K562 (cell line): ENCODE data around the gene AQP1. TPM values are rescaled to one million over a fixed set of nuclear protein-coding genes. Genes with fewer than 3 reads are reported as not detected.
A peak's percentile ranks its signal among the peaks of the same experiment; 100 is the strongest.

Source experiments
- ATAC-seq: fragments of 200-7000 bp; cut with Tn5 transposase; 3 replicates; pipeline ENCODE4 v1.9.1; 2020; ENCODE audit warnings: moderate library complexity
- BruUV-seq: library from RNA; stranded (reverse); fragments of 400-500 nt; replicated peaks from 2 replicates; lab custom pipeline; 2021; lab: Mats Ljungman, UMichigan
- CTCF ChIA-PET: fragments of 300-600 bp; formaldehyde crosslinking; extraction: SDS; loops from one replicate; lab custom pipeline; 2021; ENCODE audit warnings: low intra/inter-chr PET ratio; lab: Yijun Ruan, JAX
- POLR2A ChIA-PET: fragments of 300-600, 350-650 bp; sonication (Branson Sonifier 250); formaldehyde crosslinking; extraction: SDS; loops from one replicate; lab custom pipeline; 2021; ENCODE audit warnings: antibody characterized with exemption, inconsistent platforms; lab: Yijun Ruan, JAX
- DNase-seq, 4 experiments: peaks; one replicate each; pipeline versions ENCODE4 v3.0.0 to v3.0.0-alpha.2; 2011 to 2018; ENCODE audit warnings: low spot score in 3 of 4, mixed read lengths in 3 of 4; ENCODE audit errors: extremely low read depth in 1 of 4
- FAIRE-seq: peaks from 2 replicates; lab custom pipeline; 2011; peaks lifted over from hg19 to GRCh38; lab: Jason Lieb, UNC
- H2AFZ ChIP-seq: 2 replicates; pipeline ENCODE4 v1.6.0; 2011; ENCODE audit warnings: low read depth, low read length, control low read depth, inconsistent platforms
- H3K27ac ChIP-seq: fragments of 200-600 bp; 3 replicates; pipeline ENCODE4 v1.8.0; 2011; ENCODE audit warnings: low read depth, mild to moderate bottlenecking, control low read depth, inconsistent platforms, low read length, moderate library complexity, mixed read lengths; ENCODE audit errors: extremely low read depth
- H3K27me3 ChIP-seq, 2 experiments: fragments of 300-600 bp in 1 of 2; 2 replicates in 1 of 2; 3 replicates in 1 of 2; pipeline versions ENCODE4 v1.6.0 to v1.8.0; 2011; ENCODE audit warnings: inconsistent platforms in 2 of 2, low read length in 2 of 2, mild to moderate bottlenecking in 1 of 2, mixed read lengths in 1 of 2, moderate library complexity in 1 of 2; ENCODE audit not compliant: control insufficient read depth in 2 of 2, insufficient read depth in 2 of 2
- H3K36me3 ChIP-seq: fragments of 300-600 bp; 3 replicates; pipeline ENCODE4 v1.8.0; 2011; ENCODE audit warnings: mild to moderate bottlenecking, low read length, inconsistent platforms; ENCODE audit not compliant: control insufficient read depth, insufficient read depth
- H3K4me1 ChIP-seq, 2 experiments: fragments of 200-600 bp in 1 of 2; replicated peaks in 1 of 2; 2 replicates in 1 of 2; 3 replicates in 1 of 2; pipeline versions ENCODE4 v1.5.1 to v1.8.0; 2011; ENCODE audit warnings: inconsistent platforms in 2 of 2, low read length in 2 of 2, mild to moderate bottlenecking in 1 of 2, mixed read lengths in 1 of 2, moderate library complexity in 1 of 2; ENCODE audit not compliant: control insufficient read depth in 2 of 2, insufficient read depth in 2 of 2
- H3K4me2 ChIP-seq: 2 replicates; pipeline ENCODE4 v1.6.1; 2011; ENCODE audit warnings: low read length, control low read depth, inconsistent platforms, mixed read lengths; ENCODE audit not compliant: insufficient read depth
- H3K4me3 ChIP-seq: fragments of 200-600 bp; sonication (generic), shearing (Covaris generic); 2 replicates; pipeline ENCODE4 v1.5.1; 2016; ENCODE audit warnings: control low read depth, inconsistent platforms
- H3K79me2 ChIP-seq: fragments of 200-600 bp; 3 replicates; pipeline ENCODE4 v1.8.0; 2011; ENCODE audit warnings: low read length, inconsistent platforms; ENCODE audit not compliant: control insufficient read depth, insufficient read depth
- H3K9ac ChIP-seq, 2 experiments: 2 replicates each; pipeline versions ENCODE4 v1.6.0 to v1.6.1; 2011; ENCODE audit warnings: low read depth in 2 of 2, low read length in 2 of 2, control low read depth in 1 of 2, inconsistent platforms in 1 of 2, mild to moderate bottlenecking in 1 of 2, mixed read lengths in 1 of 2; ENCODE audit not compliant: insufficient read depth in 1 of 2
- H3K9me1 ChIP-seq: one replicate; pipeline ENCODE4 v1.6.0; 2011; ENCODE audit warnings: inconsistent platforms, mild to moderate bottlenecking, low read length, moderate library complexity; ENCODE audit not compliant: control insufficient read depth, insufficient read depth
- H3K9me3 ChIP-seq: replicated peaks from 2 replicates; pipeline ENCODE4 v1.5.1; 2011; ENCODE audit warnings: low read depth, low read length, inconsistent platforms; ENCODE audit not compliant: control insufficient read depth, insufficient read depth
- H4K20me1 ChIP-seq: replicated peaks from 2 replicates; pipeline ENCODE4 v1.6.1; 2011; ENCODE audit warnings: low read length, inconsistent platforms, mixed read lengths; ENCODE audit not compliant: control insufficient read depth, insufficient read depth
- CHD2 ChIP-seq: IDR thresholded peaks from 2 replicates; pipeline ENCODE4 v1.6.1; 2011; ENCODE audit warnings: low read depth, low read length
- JUNB ChIP-seq: fragments of 450-650 bp; formaldehyde crosslinking; conservative IDR thresholded peaks from 2 replicates; pipeline ENCODE4 v1.4.0; 2020; ENCODE audit warnings: mild to moderate bottlenecking
- RREB1 ChIP-seq: fragments of 250-450 bp; sonication (Bioruptor Pico); IDR thresholded peaks from 2 replicates; pipeline ENCODE4 v1.4.0; 2020
- SP2 ChIP-seq: IDR thresholded peaks from 2 replicates; pipeline ENCODE4 v1.6.1; 2011; ENCODE audit warnings: mild to moderate bottlenecking, low read depth, low read length, moderate library complexity; ENCODE audit not compliant: poor library complexity, severe bottlenecking; ENCODE audit errors: extremely low read depth
- TAF1 ChIP-seq: IDR thresholded peaks from 2 replicates; pipeline ENCODE4 v1.6.1; 2011; ENCODE audit warnings: mild to moderate bottlenecking, low read length, moderate library complexity; ENCODE audit not compliant: insufficient read depth, control insufficient read depth, severe bottlenecking; ENCODE audit errors: extremely low read depth
- TRIM24 ChIP-seq, 2 experiments: fragments of 450-650 bp; IDR thresholded peaks; 2 replicates each; pipeline ENCODE4 v1.6.1; 2016
- WGBS: fragments of 100-300 bp; shearing (Covaris generic); methylation state at CpG from one replicate; pipeline ENCODE4 v1.1.6; 2016; ENCODE audit warnings: low coverage, mixed read lengths; ENCODE audit not compliant: insufficient coverage; ENCODE audit errors: missing lambda C conversion rate; 5-methylcytosine and 5-hydroxymethylcytosine counted together
- in situ Hi-C: fragments of 300-500 bp; cut with MboI; formaldehyde crosslinking; loops from 4 replicates; pipeline ENCODE4 v1.15.0; 2018; ENCODE audit warnings: inconsistent platforms, mixed read lengths
- intact Hi-C: fragments of 100-400 bp; cut with micrococcal nuclease; formaldehyde crosslinking; loops from 2 replicates; pipeline ENCODE4 v1.14.2; 2022
- polyA plus RNA-seq, 8 experiments: library from polyadenylated mRNA; depleted of rRNA in 4 of 8; stranded (reverse) in 5 of 8; unstranded in 3 of 8; fragments of >200 nt; fragmentation: Nextera tagmentation in 2 of 8; fragmentation: Illumina TruSeq in 1 of 8; extraction: Ambion mirVana in 2 of 8; extraction: Trizol in 1 of 8; gene quantifications; 2 replicates each; pipeline versions ENCODE4 v1.2.1 to v1.2.3, GENCODE V29; 2011 to 2014; ENCODE audit warnings: inconsistent platforms in 1 of 8, missing spikeins in 1 of 8
- total RNA-seq, 7 experiments: library from RNA; depleted of rRNA in 6 of 7; stranded (reverse); fragments of >200 nt in 6 of 7; fragmentation: Illumina TruSeq in 2 of 7; extraction: Trizol in 2 of 7; gene quantifications; 2 replicates each; pipeline versions ENCODE4 v1.2.1 to v1.2.3, GENCODE V29; 2011 to 2021; ENCODE audit warnings: low replicate concordance in 1 of 7
- TF ChIP-seq, protein P1 (sequence below): fragments of 250-450 bp; sonication (Bioruptor Pico); IDR thresholded peaks from 2 replicates; pipeline ENCODE4 v1.9.0; 2021; ENCODE audit warnings: mild to moderate bottlenecking

Gene AQP1
- total and polyA plus RNA-seq, 9 of the 15 experiments (the other 6 are each of a cell fraction or from before 2014, with no cell fraction given): 0.18 to 12.6 (median 4.1) TPM

GRCh38 chr7:30874656-30875302 is 36.9 kb upstream of the AQP1 start:
- ATAC-seq (no peak), DNase-seq (no peak), FAIRE-seq (no peak)
- Histone ChIP-seq H3K79me2 (no peaks in the 10 kb centered on the region), H3K9me3 (no peaks in the 10 kb centered on the region), H3K4me3 (no peak overlapping the region), H2AFZ (no peak overlapping the region), H3K4me1 (peaks cover 4 to 10% of the 10 kb centered on the region in 2 experiments; a peak in 4 of 5 replicates), H3K27me3 (no peaks in the 10 kb centered on the region), H3K9ac (no peak overlapping the region), H4K20me1 (no peaks in the 10 kb centered on the region), H3K36me3 (peaks cover 7% of the 10 kb centered on the region; the same call in 1 of the 3 replicates), H3K9me1 (peaks cover 2% of the 10 kb centered on the region), H3K27ac (no peak overlapping the region), H3K4me2 (no peak overlapping the region)
- in situ Hi-C loops (no loop called here), intact Hi-C loops (no loop called here)
- POLR2A ChIA-PET: no interaction called here
- peak in 1 of 2 experiments; percentile 33; a peak in 1 of 4 replicates for TF ChIP-seq TRIM24 (IDR thresholded peaks at IDR 0.05)
- TF ChIP-seq, protein P1, sequence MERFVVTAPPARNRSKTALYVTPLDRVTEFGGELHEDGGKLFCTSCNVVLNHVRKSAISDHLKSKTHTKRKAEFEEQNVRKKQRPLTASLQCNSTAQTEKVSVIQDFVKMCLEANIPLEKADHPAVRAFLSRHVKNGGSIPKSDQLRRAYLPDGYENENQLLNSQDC (CRISPR knock-in tag): no peak
- CTCF ChIA-PET: no interaction called here
- no TSS peak for BruUV-seq
- 36% methylated on average over 5 of the region's 5 CpGs for WGBS

DNA sequence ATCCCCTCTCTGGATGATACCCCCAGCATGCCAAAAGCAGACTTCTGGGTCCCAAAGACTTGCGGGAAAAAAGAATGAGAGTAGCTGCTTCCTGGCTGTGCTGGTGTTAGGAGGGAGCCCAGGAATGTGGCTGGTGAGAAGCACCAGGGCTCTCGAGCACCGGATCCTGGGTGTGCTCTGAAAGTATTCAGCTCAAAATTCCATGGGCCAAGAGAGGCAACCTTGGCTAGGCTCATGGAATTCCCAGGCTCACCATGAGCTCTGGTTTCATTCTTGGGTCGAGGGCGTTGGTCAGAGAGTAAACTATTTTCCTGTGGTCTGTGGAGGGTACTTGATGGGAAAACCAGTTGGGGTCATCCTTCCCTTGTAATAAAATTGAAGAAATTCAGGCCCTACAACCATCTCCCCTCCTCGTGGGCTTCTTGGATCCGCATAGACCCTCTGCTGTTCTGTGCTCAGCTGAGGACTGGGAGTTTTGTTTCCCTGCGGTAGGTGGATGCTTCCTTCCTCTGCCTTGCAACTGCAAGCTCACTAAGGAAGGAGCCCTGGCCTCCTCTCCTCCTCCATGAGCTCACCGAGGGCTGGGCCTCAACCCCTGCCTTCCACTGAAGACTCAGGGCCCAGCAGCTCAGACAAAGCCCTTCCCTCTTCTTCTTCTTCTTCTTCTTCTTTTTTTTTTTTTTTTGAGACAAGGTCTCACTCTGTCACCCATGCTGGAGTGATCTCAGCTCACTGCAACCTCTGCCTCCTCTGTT is 34.5 kb upstream of the AQP1 start:
- Histone ChIP-seq H2AFZ (no peak overlapping the region), H3K4me1 (peaks cover 5 to 10% of the 10 kb centered on the region in 2 experiments; a peak in 4 of 5 replicates), H4K20me1 (no peaks in the 10 kb centered on the region), H3K4me3 (no peak overlapping the region), H3K9ac (no peak overlapping the region), H3K9me1 (peaks cover 2% of the 10 kb centered on the region), H3K27ac (no peak overlapping the region), H3K9me3 (no peaks in the 10 kb centered on the region), H3K27me3 (no peaks in the 10 kb centered on the region), H3K36me3 (peaks cover 7% of the 10 kb centered on the region; the same call in 1 of the 3 replicates), H3K79me2 (no peaks in the 10 kb centered on the region), H3K4me2 (no peak overlapping the region)
- no peak for FAIRE-seq
- ChIA-PET POLR2A (interaction anchor here (1.5 to 1.7 kb wide), 2 partner anchors 11 to 17 kb away, joined by 4 to 11 read pairs; no protein-coding TSS in a partner anchor), CTCF (no interaction called here)
- intact Hi-C loops: no loop called here
- in situ Hi-C loops: no loop called here
- no peak for ATAC-seq
- no peak for DNase-seq
- no TSS peak for BruUV-seq
- WGBS: 80% methylated on average over 7 of the region's 9 CpGs
- no peak for TF ChIP-seq TAF1
- TF ChIP-seq SP2: no peak
- no peak for TF ChIP-seq RREB1 (CRISPR knock-in tag)
- TF ChIP-seq CHD2: no peak
- TF ChIP-seq JUNB (CRISPR knock-in tag): no peak
